NCI-H1436 treated with DMSO at 0.1 percent for 48 hours (cell line): ENCODE data around the gene RASSF5.

Source experiments
- DNase-seq: peaks from one replicate; lab custom pipeline; 2025; lab: John Stamatoyannopoulos, UW

RASSF5 gene

GRCh38 chr1:206497774-206498173 is 9.6 kb upstream of the RASSF5 start:
- DNase-seq, result no peak

GRCh38 chr1:206498685-206499084 is 8.6 kb upstream of the RASSF5 start:
- no peak for DNase-seq

GRCh38 chr1:206500046-206500445 is 7.3 kb upstream of the RASSF5 start:
- no peak for DNase-seq

- no peak for DNase-seq
These were observed 5.5 kb upstream of the RASSF5 start for GRCh38 chr1:206501881-206502280.

GRCh38 chr1:206502403-206502802 is 4.9 kb upstream of the RASSF5 start:
- no peak for DNase-seq

- no peak for DNase-seq
These were observed 4.5 kb upstream of the RASSF5 start for GRCh38 chr1:206502812-206503211.

GRCh38 chr1:206503591-206504362 is 3.6 kb upstream of the RASSF5 start:
- no peak for DNase-seq

- no peak for DNase-seq
These were observed 3.0 kb upstream of the RASSF5 start for GRCh38 chr1:206504363-206504713.

GRCh38 chr1:206505702-206506355 is 1.5 kb upstream of the RASSF5 start:
- no peak for DNase-seq

GRCh38 chr1:206506405-206507283 is 687 bp upstream of the RASSF5 start:
- DNase-seq, result no peak

- no peak for DNase-seq
These were observed 979 bp downstream of the RASSF5 start for GRCh38 chr1:206508130-206508889.

GRCh38 chr1:206508956-206509355 is 1.6 kb downstream of the RASSF5 start:
- DNase-seq, result no peak

GRCh38 chr1:206509612-206510257 is 2.4 kb downstream of the RASSF5 start:
- no peak for DNase-seq

GRCh38 chr1:206510371-206510770 is 3.0 kb downstream of the RASSF5 start:
- DNase-seq, result no peak

GRCh38 chr1:206511362-206512057 is 4.2 kb downstream of the RASSF5 start:
- no peak for DNase-seq

GRCh38 chr1:206512058-206512850 is 4.9 kb downstream of the RASSF5 start:
- DNase-seq, result no peak

- DNase-seq, result no peak
These were observed 5.5 kb downstream of the RASSF5 start for GRCh38 chr1:206512851-206513180.

- DNase-seq, result no peak
These were observed 6.2 kb downstream of the RASSF5 start for GRCh38 chr1:206513312-206514111.

GRCh38 chr1:206514813-206515387 is 7.6 kb downstream of the RASSF5 start:
- no peak for DNase-seq
